ENCODE measurements around the gene ATP1A2. TPM values are rescaled to one million over a fixed set of nuclear protein-coding genes. Genes with fewer than 3 reads are reported as not detected.

ATP1A2 gene
- total RNA-seq, 1 donor from 2014 or later = not detected

- Mint-ChIP-seq H3K4me3 (no peak overlapping the region), H3K27me3 (no peaks in the 10 kb centered on the region), H3K4me1 (peaks cover 22% of the 10 kb centered on the region), H3K27ac (no peak overlapping the region), H3K9me3 (no peaks in the 10 kb centered on the region), H3K36me3 (ENCODE audit: low read depth) (peaks cover 59% of the 10 kb centered on the region)
- ATAC-seq (ENCODE audit: low read depth) (no peak), DNase-seq (no peak)
- TF ChIP-seq, protein P1, sequence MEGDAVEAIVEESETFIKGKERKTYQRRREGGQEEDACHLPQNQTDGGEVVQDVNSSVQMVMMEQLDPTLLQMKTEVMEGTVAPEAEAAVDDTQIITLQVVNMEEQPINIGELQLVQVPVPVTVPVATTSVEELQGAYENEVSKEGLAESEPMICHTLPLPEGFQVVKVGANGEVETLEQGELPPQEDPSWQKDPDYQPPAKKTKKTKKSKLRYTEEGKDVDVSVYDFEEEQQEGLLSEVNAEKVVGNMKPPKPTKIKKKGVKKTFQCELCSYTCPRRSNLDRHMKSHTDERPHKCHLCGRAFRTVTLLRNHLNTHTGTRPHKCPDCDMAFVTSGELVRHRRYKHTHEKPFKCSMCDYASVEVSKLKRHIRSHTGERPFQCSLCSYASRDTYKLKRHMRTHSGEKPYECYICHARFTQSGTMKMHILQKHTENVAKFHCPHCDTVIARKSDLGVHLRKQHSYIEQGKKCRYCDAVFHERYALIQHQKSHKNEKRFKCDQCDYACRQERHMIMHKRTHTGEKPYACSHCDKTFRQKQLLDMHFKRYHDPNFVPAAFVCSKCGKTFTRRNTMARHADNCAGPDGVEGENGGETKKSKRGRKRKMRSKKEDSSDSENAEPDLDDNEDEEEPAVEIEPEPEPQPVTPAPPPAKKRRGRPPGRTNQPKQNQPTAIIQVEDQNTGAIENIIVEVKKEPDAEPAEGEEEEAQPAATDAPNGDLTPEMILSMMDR (IDR thresholded peaks at IDR 0.05) = no peak
- ChIA-PET CTCF (interaction anchor here (1.0 kb wide), 1 partner anchor 198 kb away, joined by 3 read pairs; no protein-coding TSS in a partner anchor), POLR2A (no interaction called here)
- intact Hi-C loops (cut with micrococcal nuclease) = loop anchor here (10.0 kb wide), 1 partner anchor 1301 kb away; no protein-coding TSS in a partner anchor
Measured at GRCh38 chr1:160093624-160094290, 21.8 kb upstream of the ATP1A2 start.

DNA sequence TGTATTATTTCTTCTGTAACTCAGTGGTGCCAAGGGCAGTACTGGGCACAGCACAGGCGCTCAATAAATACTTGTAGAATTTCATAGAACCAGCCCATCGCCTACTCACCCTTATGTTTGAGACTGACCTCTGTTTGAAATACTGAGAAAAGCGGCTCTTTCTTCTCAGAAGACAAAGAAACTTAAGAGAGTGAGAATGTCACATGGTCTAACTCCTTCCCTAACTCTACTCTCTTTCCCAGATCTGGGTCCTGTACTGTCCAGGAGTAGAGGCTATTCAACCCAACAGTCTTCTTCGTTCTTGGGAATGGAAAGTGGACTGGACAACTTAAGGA is 21.3 kb upstream of the ATP1A2 start:
- Mint-ChIP-seq H3K27ac (no peak overlapping the region), H3K4me3 (no peak overlapping the region), H3K9me3 (no peaks in the 10 kb centered on the region), H3K4me1 (peaks cover 24% of the 10 kb centered on the region), H3K36me3 (ENCODE audit: low read depth) (peaks cover 54% of the 10 kb centered on the region), H3K27me3 (no peaks in the 10 kb centered on the region)
- TF ChIP-seq, protein P1 (IDR thresholded peaks at IDR 0.05) = no peak
- CTCF ChIA-PET = interaction anchor here (1.0 kb wide), 1 partner anchor 197 kb away, joined by 3 read pairs; no protein-coding TSS in a partner anchor
- POLR2A ChIA-PET = no interaction called here
- ATAC-seq (ENCODE audit: low read depth) = no peak
- no peak for DNase-seq
- intact Hi-C loops (cut with micrococcal nuclease) = loop anchor here (10.0 kb wide), 1 partner anchor 1301 kb away; no protein-coding TSS in a partner anchor

GRCh38 chr1:160094806-160095205 is 20.8 kb upstream of the ATP1A2 start:
- no peaks in the 10 kb centered on the region for H3K9me3 Mint-ChIP-seq
- DNase-seq (no peak), ATAC-seq (ENCODE audit: low read depth) (no peak)
- intact Hi-C loops (cut with micrococcal nuclease) = loop anchor here (5.0 to 10.0 kb wide), 2 partner anchors 173 to 1300 kb away; no protein-coding TSS in a partner anchor
- peaks cover 29% of the 10 kb centered on the region for H3K4me1 Mint-ChIP-seq
- TF ChIP-seq, protein P1 (IDR thresholded peaks at IDR 0.05) = no peak
- ChIA-PET POLR2A (no interaction called here), CTCF (interaction anchor here (1.8 kb wide), 1 partner anchor 16 kb away, joined by 5 read pairs; no protein-coding TSS in a partner anchor)
- H3K4me3 Mint-ChIP-seq = no peak overlapping the region
- no peak overlapping the region for H3K27ac Mint-ChIP-seq
- peaks cover 51% of the 10 kb centered on the region for H3K36me3 Mint-ChIP-seq (ENCODE audit: low read depth)
- H3K27me3 Mint-ChIP-seq = no peaks in the 10 kb centered on the region

DNA sequence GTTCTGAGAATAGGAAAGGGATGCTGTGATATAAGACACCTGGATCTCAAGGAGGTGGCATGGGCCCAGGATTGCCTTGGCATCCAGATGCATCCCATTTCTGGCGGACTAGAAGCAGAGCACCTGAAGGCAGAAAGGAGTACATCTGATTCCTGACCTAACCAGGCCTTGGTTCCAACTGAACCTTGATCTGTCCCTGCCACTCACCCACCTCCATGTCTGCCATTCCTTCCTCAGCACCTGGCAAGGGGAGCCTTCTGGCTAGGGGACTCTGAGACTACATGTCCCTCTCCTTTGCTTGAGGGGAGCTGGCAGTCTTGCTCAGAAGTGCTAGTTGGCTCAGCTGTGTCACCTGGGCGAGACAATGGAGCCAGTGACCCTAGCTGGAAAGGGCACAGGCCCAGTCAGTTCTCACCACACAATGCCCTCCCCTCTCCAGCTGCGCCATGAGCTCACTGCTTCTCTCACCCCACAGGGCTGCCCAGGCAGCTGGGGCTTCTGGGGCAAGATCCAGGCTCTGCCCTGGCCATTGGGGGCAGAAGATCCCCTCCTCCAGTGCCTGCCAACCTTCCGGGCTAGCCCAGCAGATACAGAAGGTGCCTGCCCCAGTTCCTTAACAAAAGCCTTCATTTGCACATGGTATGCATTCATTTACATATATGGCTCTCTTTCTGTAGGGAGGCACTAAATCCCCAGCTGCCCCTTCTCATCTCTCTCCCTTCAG is 20.0 kb upstream of the ATP1A2 start:
- POLR2A ChIA-PET = interaction anchor here (1.2 kb wide), 1 partner anchor 8 kb away, joined by 4 read pairs; no protein-coding TSS in a partner anchor
- TF ChIP-seq, protein P1 (IDR thresholded peaks at IDR 0.05) = no peak
- intact Hi-C loops (cut with micrococcal nuclease) = loop anchor here (5.0 to 10.0 kb wide), 2 partner anchors 173 to 1299 kb away; no protein-coding TSS in a partner anchor
- H3K4me1 Mint-ChIP-seq = peaks cover 29% of the 10 kb centered on the region
- peaks cover 43% of the 10 kb centered on the region for H3K36me3 Mint-ChIP-seq (ENCODE audit: low read depth)
- no peaks in the 10 kb centered on the region for H3K9me3 Mint-ChIP-seq
- peak overlapping the region; percentile 2 for H3K27ac Mint-ChIP-seq
- DNase-seq = no peak
- no peak overlapping the region for H3K4me3 Mint-ChIP-seq
- no peak for ATAC-seq (ENCODE audit: low read depth)
- no peaks in the 10 kb centered on the region for H3K27me3 Mint-ChIP-seq
- CTCF ChIA-PET = interaction anchor here (1.5 to 4.6 kb wide), 4 partner anchors 9 to 196 kb away, joined by 5 to 24 read pairs (median 12); no protein-coding TSS in a partner anchor
